ENCODE results near the gene S100A12. TPM values are rescaled to one million over a fixed set of nuclear protein-coding genes. Genes with fewer than 3 reads are reported as not detected.
A peak's percentile ranks its signal among the peaks of the same experiment; 100 is the strongest.
"Not testable (repeated sequence)": the region's sequence is repeated elsewhere in the genome, so short reads cannot be mapped to it uniquely, and the experiment has no call there.

S100A12 gene
- total RNA-seq, 2 donors from 2014 or later, result not detected

DNA sequence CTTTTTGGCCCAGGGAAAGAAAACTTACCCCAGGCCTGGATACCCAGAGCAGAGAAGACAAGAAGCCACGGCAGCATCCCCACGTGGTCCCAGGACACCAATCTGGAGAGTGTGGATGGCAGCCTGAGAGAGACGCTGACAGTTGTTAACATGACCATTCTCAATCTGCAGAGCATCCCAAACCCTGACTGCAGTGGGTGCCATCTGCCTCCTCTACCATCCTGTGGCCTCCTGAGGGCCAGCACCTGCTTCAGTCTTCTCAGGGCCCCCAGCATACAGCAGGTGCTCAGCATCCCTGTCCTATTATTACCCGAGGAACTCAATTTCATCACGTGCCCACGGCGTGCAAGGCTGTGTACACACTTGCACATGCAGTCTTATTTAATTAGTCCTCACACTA, 27.6 kb downstream of the S100A12 start:
- peaks cover 35 to 45% of the 10 kb centered on the region in 2 donors for H3K27me3 Mint-ChIP-seq
- H3K9me3 Mint-ChIP-seq, result no peaks in the 10 kb centered on the region
- ATAC-seq (no peak), DNase-seq (ENCODE audit: low spot score) (no peak)
- peaks cover 7 to 19% of the 10 kb centered on the region in 2 donors for H3K4me1 Mint-ChIP-seq (ENCODE audit: low read depth in 2 of 2)
- H3K27ac Mint-ChIP-seq, result no peak overlapping the region
- H3K36me3 Mint-ChIP-seq, result no peaks in the 10 kb centered on the region
- H3K4me3 Mint-ChIP-seq, result no peak overlapping the region

DNA sequence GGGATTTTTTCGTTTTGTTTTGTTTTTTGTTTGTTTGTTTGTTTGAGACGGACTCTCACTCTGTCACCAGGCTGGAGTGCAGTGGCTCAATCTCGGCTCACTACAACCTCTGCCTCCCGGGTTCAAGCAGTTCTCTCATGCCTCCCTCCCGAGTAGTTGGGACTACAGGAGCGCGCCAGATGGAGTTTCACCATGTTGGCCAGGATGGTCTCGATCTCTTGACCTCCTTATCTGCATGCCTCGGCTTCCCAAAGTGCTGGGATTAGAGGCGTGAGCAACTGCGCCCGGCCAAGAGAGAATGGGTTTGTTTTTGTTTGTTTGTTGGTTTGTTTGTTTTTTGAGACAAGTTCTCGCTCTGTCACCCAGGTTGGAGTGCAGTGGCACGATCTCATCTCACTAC, 28.4 kb downstream of the S100A12 start:
- not testable (repeated sequence) for H3K27ac Mint-ChIP-seq; ATAC-seq; H3K9me3 Mint-ChIP-seq; DNase-seq (ENCODE audit: low spot score); H3K36me3 Mint-ChIP-seq; H3K4me3 Mint-ChIP-seq
- H3K27me3 Mint-ChIP-seq, result peaks cover 42 to 50% of the 10 kb centered on the region in 2 donors
- H3K4me1 Mint-ChIP-seq (ENCODE audit: low read depth in 2 of 2), result peaks cover 7 to 19% of the 10 kb centered on the region in 2 donors

DNA sequence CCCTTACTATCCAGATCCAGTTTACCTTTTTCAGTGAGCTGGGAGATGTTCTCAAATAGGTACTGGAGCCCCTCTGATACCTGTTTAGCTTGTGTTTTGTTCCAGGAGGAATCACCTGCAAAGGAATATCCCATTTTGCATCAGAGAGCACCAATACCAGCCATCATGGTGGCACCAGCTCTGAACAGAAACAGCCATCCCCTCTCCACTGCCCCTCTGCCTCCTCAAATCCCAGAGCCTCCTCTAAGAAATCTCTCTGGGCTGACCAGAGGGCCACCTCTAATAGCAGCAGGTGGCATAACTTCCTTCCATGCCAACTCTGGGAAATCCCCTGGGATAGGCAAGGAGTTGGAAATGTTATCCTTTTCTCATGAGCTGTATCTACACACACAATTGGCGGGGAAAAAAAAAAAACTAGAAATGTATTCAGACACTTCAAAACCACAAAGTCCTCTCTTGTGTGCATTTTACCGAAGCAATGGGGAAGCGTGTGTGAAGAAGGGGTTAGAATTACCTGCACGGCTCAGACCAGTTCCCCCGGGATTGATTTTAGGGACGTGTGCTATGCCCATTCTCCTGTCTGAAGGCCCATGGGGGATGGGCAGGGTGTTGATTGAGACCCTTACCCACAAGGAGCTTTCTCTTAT, 29.2 kb downstream of the S100A12 start:
- no peak for DNase-seq (ENCODE audit: low spot score)
- H3K27me3 Mint-ChIP-seq, result peaks cover 44 to 52% of the 10 kb centered on the region in 2 donors
- peaks cover 7 to 19% of the 10 kb centered on the region in 2 donors for H3K4me1 Mint-ChIP-seq (ENCODE audit: low read depth in 2 of 2)
- no peak for ATAC-seq
- H3K27ac Mint-ChIP-seq, result peak overlapping the region in 1 of 2 donors; percentile 3
- no peak overlapping the region for H3K4me3 Mint-ChIP-seq
- H3K9me3 Mint-ChIP-seq, result no peaks in the 10 kb centered on the region
- no peaks in the 10 kb centered on the region for H3K36me3 Mint-ChIP-seq

DNA sequence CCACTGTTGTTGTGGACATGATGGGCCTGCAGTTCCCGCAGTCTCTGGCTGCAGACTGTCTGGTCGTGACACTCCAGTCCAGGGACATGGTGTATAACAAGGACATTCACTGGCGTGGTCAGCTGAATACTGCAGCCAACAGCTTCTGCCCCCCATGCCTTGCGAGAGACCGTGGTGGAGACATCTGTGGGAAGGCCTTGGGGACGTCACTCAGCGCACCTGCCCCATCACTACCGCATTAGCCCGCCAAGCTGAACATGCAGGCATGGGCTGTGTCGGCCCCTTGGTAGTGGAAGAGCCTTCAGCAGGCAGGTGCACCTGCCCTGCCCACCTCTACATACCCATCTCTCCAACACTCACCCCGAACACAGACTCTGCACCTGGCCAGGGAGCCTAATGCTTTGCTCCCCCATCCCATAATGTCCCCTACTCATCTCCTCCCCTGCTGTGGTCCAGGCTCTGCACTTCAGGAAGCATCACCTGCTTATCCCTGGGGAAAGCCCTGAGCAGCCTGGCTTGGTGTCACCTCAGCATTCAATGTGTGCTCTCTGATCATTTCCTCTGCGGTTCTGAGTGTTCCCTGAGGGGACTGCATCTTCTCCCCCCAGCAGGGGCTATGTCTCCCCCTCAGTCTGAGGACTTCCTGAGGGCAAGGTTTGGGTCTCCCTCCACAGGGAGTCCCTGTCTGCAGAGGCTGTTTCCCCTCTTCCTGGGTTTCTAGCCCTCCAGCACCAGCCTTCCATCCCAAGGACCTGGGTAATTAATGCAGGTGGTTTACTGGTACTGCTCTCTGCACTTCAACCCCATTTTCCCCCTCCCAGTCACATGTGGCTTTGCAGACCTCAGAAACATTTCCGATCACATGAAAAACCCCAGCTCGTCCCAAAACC, 30.0 kb downstream of the S100A12 start:
- DNase-seq (ENCODE audit: low spot score), result no peak
- Mint-ChIP-seq H3K36me3 (no peaks in the 10 kb centered on the region), H3K27me3 (peaks cover 48 to 57% of the 10 kb centered on the region in 2 donors), H3K4me1 (ENCODE audit: low read depth in 2 of 2) (peaks cover 7 to 19% of the 10 kb centered on the region in 2 donors), H3K27ac (peak overlapping the region in 1 of 2 donors; percentile 3), H3K9me3 (no peaks in the 10 kb centered on the region), H3K4me3 (no peak overlapping the region)
- peak in 1 of 2 donors; percentile 15 for ATAC-seq

DNA sequence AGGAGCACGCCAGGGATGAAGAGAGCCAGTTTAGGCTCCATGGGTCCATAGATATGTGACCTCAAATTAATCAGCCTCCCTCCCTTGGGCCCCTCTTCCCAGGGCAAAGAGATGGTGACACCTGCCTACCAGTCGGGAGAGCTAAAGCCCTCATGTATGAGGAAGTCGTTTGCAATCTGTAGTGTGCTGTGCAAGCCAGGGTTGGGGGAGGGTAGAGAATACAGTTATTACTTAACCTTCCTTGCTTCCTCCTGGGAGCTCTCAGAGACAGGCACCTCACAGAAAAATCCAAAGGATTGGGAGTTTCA, 30.7 kb downstream of the S100A12 start:
- ATAC-seq (no peak), DNase-seq (ENCODE audit: low spot score) (no peak)
- Mint-ChIP-seq H3K27me3 (peaks cover 48 to 51% of the 10 kb centered on the region in 2 donors), H3K4me1 (ENCODE audit: low read depth in 2 of 2) (peaks cover 7 to 19% of the 10 kb centered on the region in 2 donors), H3K36me3 (no peaks in the 10 kb centered on the region), H3K27ac (no peak overlapping the region), H3K9me3 (no peaks in the 10 kb centered on the region), H3K4me3 (no peak overlapping the region)

DNA sequence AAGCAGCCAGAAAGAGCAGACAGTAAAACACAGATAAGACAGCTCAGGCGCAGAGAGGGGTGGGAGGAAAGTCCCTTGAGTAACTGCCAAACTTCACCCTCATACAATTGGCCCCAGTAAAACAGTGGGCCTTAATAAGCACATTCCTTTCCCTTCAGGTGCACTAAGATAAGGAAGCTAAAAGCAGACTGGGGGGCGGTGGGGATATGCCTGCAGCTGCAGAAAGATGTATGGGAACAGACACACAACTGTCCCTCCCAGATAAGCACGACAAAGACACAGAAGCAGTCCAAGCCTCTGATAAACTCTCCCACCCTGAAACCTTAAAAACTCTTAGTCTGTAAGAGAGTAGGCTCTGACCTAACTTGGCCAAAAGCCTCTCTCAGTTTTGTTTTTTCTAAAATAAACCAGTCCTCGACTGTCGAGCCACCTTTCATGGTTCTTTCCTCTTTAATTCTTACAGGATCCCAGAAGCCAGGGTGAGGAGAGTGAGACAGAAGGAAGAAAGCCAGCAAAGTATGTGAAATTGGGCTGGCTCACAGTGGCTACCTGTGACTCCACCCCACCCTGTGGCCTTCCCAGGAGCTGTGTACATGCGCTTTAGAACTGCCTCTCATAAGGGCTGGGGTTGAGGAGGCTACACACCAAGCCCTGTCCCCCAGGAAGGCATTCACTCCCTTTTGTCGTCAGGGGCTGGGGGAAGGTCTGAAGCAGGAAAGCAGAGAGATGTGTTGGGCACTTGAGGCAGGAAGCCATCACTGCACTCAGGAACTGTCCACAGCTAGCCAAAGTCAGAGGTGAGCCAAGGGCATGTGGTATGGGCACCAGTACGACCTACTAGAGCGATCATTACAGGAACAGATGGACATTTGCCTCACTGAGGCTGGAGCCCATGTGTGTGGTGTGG, 31.4 kb downstream of the S100A12 start:
- H3K27ac Mint-ChIP-seq, result no peak overlapping the region
- no peaks in the 10 kb centered on the region for H3K9me3 Mint-ChIP-seq
- peaks cover 44 to 51% of the 10 kb centered on the region in 2 donors for H3K27me3 Mint-ChIP-seq
- no peaks in the 10 kb centered on the region for H3K36me3 Mint-ChIP-seq
- DNase-seq (ENCODE audit: low spot score), result no peak
- no peak for ATAC-seq
- peaks cover 7 to 19% of the 10 kb centered on the region in 2 donors for H3K4me1 Mint-ChIP-seq (ENCODE audit: low read depth in 2 of 2)
- H3K4me3 Mint-ChIP-seq, result no peak overlapping the region

DNA sequence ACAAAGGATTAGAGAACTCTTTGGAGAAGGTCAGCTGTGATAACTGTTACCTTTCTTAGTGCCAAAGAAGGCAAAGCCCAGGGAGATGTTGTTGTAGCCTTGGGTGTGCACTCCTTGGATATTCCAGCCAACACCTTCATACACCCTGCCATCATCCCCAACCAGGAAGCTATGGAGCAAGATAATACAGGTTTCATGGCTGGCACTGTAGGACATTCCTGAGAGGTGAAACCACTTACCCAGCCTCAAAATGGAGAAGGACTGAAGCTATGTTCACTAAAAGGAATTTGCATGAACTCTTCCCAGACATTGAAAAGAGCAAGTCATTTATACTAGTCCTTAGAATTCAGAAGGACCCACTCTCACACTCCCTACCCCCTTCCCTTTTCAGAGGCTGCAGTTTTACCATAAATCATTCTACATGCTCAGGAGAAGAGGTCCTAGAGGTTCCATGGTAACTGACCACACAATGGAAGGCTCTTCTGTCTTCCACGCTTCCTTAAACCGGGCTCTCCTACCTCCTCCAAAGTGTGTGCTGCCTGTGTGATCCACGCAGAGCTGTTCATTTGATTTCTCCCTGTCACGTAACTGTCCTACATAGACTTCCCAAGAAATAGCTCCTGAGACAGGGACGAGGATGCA, 32.3 kb downstream of the S100A12 start:
- no peak for DNase-seq (ENCODE audit: low spot score)
- H3K27ac Mint-ChIP-seq, result no peak overlapping the region
- H3K4me1 Mint-ChIP-seq (ENCODE audit: low read depth in 2 of 2), result peaks cover 7 to 19% of the 10 kb centered on the region in 2 donors
- no peaks in the 10 kb centered on the region for H3K36me3 Mint-ChIP-seq
- no peak for ATAC-seq
- H3K9me3 Mint-ChIP-seq, result no peaks in the 10 kb centered on the region
- peaks cover 47 to 58% of the 10 kb centered on the region in 2 donors for H3K27me3 Mint-ChIP-seq
- H3K4me3 Mint-ChIP-seq, result no peak overlapping the region

DNA sequence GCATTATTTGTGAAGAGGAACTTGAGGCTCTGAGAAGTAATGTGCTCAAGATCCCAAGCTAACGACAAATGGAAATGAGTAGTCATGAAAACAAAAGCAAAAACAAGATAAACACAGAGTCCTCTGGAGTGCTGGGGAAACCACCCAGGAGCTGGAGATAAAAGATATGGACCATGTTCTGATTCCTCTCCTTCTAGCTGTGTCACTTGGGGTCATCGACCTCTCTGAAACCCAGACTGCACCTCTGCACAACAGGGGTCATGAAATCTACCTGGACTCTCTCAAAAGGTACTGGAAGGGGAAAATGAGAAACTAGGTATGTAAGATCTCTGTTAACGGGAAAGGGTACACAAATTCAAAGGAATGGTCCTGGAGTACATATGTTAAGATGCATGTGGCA, 33.2 kb downstream of the S100A12 start:
- no peaks in the 10 kb centered on the region for H3K9me3 Mint-ChIP-seq
- ATAC-seq, result no peak
- no peak overlapping the region for H3K27ac Mint-ChIP-seq
- no peaks in the 10 kb centered on the region for H3K36me3 Mint-ChIP-seq
- peaks cover 51 to 66% of the 10 kb centered on the region in 2 donors for H3K27me3 Mint-ChIP-seq
- H3K4me3 Mint-ChIP-seq, result no peak overlapping the region
- H3K4me1 Mint-ChIP-seq (ENCODE audit: low read depth in 2 of 2), result peaks cover 7 to 19% of the 10 kb centered on the region in 2 donors
- DNase-seq (ENCODE audit: low spot score), result no peak

DNA sequence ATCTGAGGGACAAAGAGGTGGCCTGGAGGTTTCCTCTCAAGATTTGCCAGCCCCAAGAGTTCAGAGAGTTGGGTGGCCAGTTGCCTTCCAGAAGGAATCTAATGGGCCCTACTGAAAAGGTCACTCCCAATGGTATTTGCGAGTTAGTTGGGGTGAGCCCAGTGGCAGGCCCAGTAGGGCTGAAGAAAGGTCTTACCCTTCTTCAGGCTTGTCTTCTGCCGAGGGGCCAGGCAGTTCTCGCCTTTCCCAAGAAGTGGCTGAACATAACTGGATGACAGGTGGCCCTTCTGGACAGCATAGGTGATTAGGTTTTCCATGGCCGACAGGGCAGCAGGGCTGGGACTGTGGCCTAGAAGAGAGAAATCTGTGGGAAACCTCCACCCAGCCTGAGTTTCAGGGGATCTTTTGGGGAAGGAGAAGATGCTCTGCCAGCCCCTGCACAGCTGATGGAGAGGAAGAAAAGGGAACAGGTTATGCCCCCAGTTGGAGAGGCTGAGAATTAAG, 33.9 kb downstream of the S100A12 start:
- ATAC-seq, result no peak
- no peaks in the 10 kb centered on the region for H3K36me3 Mint-ChIP-seq
- H3K4me3 Mint-ChIP-seq, result no peak overlapping the region
- H3K4me1 Mint-ChIP-seq (ENCODE audit: low read depth in 2 of 2), result peaks cover 7 to 15% of the 10 kb centered on the region in 2 donors
- H3K27me3 Mint-ChIP-seq, result peaks cover 46 to 66% of the 10 kb centered on the region in 2 donors
- no peak overlapping the region for H3K27ac Mint-ChIP-seq
- DNase-seq (ENCODE audit: low spot score), result no peak
- H3K9me3 Mint-ChIP-seq, result no peaks in the 10 kb centered on the region

DNA sequence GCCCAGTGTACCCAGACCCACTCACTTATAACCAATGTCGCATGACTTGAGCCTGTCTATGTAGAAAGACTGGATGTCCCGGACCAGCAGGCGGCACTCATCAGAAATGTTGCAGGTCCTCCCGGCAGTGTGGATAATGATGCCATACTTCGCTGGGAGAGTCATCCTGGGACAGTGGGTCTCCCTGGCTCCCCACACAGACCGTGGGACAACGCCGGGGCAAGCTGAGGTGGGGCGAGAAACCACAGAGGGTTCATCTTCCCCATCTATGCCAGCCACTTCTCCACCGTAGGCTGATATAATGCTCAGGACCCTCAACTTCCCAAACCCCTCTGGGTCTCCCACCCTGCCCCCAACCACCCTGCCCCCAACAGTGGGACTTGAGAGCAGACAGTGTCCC, 35.1 kb downstream of the S100A12 start:
- Mint-ChIP-seq H3K9me3 (no peaks in the 10 kb centered on the region), H3K27ac (no peak overlapping the region), H3K36me3 (no peaks in the 10 kb centered on the region), H3K27me3 (peaks cover 41 to 56% of the 10 kb centered on the region in 2 donors), H3K4me3 (no peak overlapping the region), H3K4me1 (ENCODE audit: low read depth in 2 of 2) (peaks cover 0 to 5% of the 10 kb centered on the region in 2 donors)
- DNase-seq (ENCODE audit: low spot score) (no peak), ATAC-seq (no peak)

DNA sequence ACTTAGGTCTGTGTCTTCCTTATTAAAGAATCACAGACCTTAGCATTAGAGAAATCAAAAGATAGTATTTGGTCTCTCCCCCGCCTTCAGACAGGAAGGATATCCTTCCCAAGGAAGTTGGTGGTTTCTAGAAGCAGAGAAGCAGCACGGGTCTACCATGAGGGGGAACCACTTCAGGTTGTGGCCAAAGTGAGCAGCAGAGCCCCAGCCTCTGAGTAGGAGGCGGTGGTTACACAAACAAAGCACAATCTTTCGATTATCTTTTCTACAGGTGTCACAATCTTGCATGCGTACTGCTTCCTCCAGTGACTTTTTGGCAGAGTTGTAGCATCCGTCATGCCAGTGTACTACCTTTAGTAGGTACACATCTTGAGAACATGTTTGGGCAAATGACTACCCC, 35.6 kb downstream of the S100A12 start:
- no peak for ATAC-seq
- H3K36me3 Mint-ChIP-seq, result no peaks in the 10 kb centered on the region
- H3K9me3 Mint-ChIP-seq, result no peaks in the 10 kb centered on the region
- peaks cover 0 to 5% of the 10 kb centered on the region in 2 donors for H3K4me1 Mint-ChIP-seq (ENCODE audit: low read depth in 2 of 2)
- H3K4me3 Mint-ChIP-seq, result no peak overlapping the region
- H3K27me3 Mint-ChIP-seq, result peaks cover 41 to 56% of the 10 kb centered on the region in 2 donors
- no peak for DNase-seq (ENCODE audit: low spot score)
- no peak overlapping the region for H3K27ac Mint-ChIP-seq

DNA sequence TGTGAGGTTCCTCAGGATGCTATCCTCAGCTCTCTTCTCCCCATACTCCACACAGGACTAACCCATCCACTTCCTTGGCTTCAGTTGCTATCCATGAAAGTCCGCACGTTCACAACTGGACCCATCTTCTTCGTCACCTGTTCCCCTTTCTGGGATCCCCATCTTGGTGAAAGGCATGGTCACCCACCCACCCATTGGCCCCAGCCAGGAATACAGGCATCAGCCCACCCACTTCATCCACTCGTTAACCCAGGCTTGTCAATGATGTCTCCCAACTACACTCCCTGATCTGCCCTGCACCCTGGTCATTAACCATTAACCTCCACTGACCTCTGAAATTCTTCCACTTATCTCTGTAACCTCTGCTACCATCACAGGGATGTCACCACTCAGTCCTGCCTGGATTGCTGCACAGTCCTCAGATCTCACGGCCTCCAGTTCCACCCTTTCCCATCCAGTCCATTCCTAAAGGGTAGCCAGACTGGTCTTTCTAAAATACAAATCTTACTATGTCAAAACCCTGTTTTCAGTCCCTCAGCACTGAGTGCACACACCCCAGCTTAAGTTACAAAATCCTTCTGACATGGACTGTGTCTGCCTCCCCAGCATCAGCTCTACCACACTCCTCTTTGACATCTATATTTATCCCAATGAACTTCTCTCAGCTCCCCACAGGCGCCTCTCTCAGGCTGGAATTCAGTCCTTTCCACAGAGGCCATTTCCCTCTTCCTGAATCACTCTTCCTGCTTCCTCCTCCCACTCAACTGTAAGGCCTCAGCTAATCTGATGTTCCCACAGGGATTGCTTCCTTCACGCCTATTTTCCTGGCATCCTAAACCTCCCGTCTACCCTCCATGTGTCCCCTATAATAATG, 37.2 kb downstream of the S100A12 start:
- H3K27me3 Mint-ChIP-seq, result peaks cover 32 to 41% of the 10 kb centered on the region in 2 donors
- no peaks in the 10 kb centered on the region for H3K4me1 Mint-ChIP-seq (ENCODE audit: low read depth in 2 of 2)
- H3K27ac Mint-ChIP-seq, result no peak overlapping the region
- no peaks in the 10 kb centered on the region for H3K9me3 Mint-ChIP-seq
- H3K4me3 Mint-ChIP-seq, result no peak overlapping the region
- DNase-seq (ENCODE audit: low spot score) (no peak), ATAC-seq (peak in 1 of 2 donors; percentile 24)
- no peaks in the 10 kb centered on the region for H3K36me3 Mint-ChIP-seq

Data from natural killer cell treated with Interleukin-12 subunit alpha and Interleukin-12 subunit beta and Interleukin-15 and Interleukin-18, amount 100 ng/mL, for 72 hours (primary cell).